Neuronal stem cell (in vitro differentiated cells): Measurements from ENCODE around the gene PRDM15.

Experiments
- DNase-seq: peaks from one replicate; pipeline ENCODE4 v3.0.0-alpha.2; 2013; ENCODE audit warnings: low spot score
- H2AFZ ChIP-seq: one replicate; pipeline ENCODE4 v1.6.1; 2013; ENCODE audit warnings: mild to moderate bottlenecking, low read length, inconsistent platforms
- H2AK5ac ChIP-seq: 2 replicates; pipeline ENCODE4 v1.6.1; 2013; ENCODE audit warnings: low read depth, mild to moderate bottlenecking, inconsistent platforms, low read length, moderate library complexity, mixed read lengths
- H2BK120ac ChIP-seq: 2 replicates; pipeline ENCODE4 v1.6.1; 2013; ENCODE audit warnings: low read depth, mild to moderate bottlenecking, inconsistent platforms, low read length, moderate library complexity, mixed read lengths
- H2BK12ac ChIP-seq: one replicate; pipeline ENCODE4 v1.6.1; 2013; ENCODE audit warnings: low read length, inconsistent platforms
- H2BK15ac ChIP-seq: 2 replicates; pipeline ENCODE4 v1.6.1; 2013; ENCODE audit warnings: mild to moderate bottlenecking, low read length, inconsistent platforms, mixed read lengths
- H2BK5ac ChIP-seq: one replicate; pipeline ENCODE4 v1.6.1; 2013; ENCODE audit warnings: inconsistent platforms, mild to moderate bottlenecking, low read length, moderate library complexity
- H3K14ac ChIP-seq: one replicate; pipeline ENCODE4 v1.6.1; 2013; ENCODE audit warnings: low read length, inconsistent platforms
- H3K18ac ChIP-seq: 2 replicates; pipeline ENCODE4 v1.6.1; 2013; ENCODE audit warnings: low read length, inconsistent platforms
- H3K23ac ChIP-seq: 2 replicates; pipeline ENCODE4 v1.6.1; 2013; ENCODE audit warnings: low read depth, mild to moderate bottlenecking, mixed read lengths, low read length, inconsistent platforms; ENCODE audit not compliant: poor library complexity
- H3K27ac ChIP-seq: replicated peaks from 3 replicates; pipeline ENCODE4 v1.5.1; 2013; ENCODE audit warnings: low read length, inconsistent platforms
- H3K27me3 ChIP-seq, 3 experiments: 2 replicates each; pipeline ENCODE4 v1.6.1; 2013; ENCODE audit warnings: low read length in 3 of 3, mild to moderate bottlenecking in 2 of 3, inconsistent platforms in 1 of 3, low read depth in 1 of 3, mixed read lengths in 1 of 3, moderate library complexity in 1 of 3; ENCODE audit not compliant: control insufficient read depth in 3 of 3, insufficient read depth in 3 of 3
- H3K36me3 ChIP-seq, 2 donors: replicated peaks in 1 of 2; 2 replicates each; pipeline ENCODE4 v1.6.1; 2013; ENCODE audit warnings: low read length in 2 of 2; ENCODE audit not compliant: control insufficient read depth in 2 of 2, insufficient read depth in 2 of 2
- H3K4ac ChIP-seq: 2 replicates; pipeline ENCODE4 v1.6.1; 2013; ENCODE audit warnings: inconsistent platforms, mild to moderate bottlenecking, low read length, moderate library complexity
- H3K4me1 ChIP-seq, 2 donors: 1 replicate in 1 of 2; 2 replicates in 1 of 2; pipeline ENCODE4 v1.6.1; 2013; ENCODE audit warnings: low read length in 2 of 2, low read depth in 1 of 2; ENCODE audit not compliant: control insufficient read depth in 2 of 2, insufficient read depth in 1 of 2
- H3K4me2 ChIP-seq: one replicate; pipeline ENCODE4 v1.6.1; 2013; ENCODE audit warnings: mild to moderate bottlenecking, low read length, inconsistent platforms; ENCODE audit not compliant: insufficient read depth, poor library complexity, severe bottlenecking
- H3K4me3 ChIP-seq, 2 donors: 2 replicates each; pipeline ENCODE4 v1.5.1; 2013; ENCODE audit warnings: low read length in 2 of 2, mild to moderate bottlenecking in 2 of 2, inconsistent platforms in 1 of 2, moderate library complexity in 1 of 2
- H3K79me1 ChIP-seq: one replicate; pipeline ENCODE4 v1.6.1; 2013; ENCODE audit warnings: low read depth, mild to moderate bottlenecking, inconsistent platforms, low read length, moderate library complexity
- H3K9ac ChIP-seq: one replicate; pipeline ENCODE4 v1.6.1; 2013; ENCODE audit warnings: mild to moderate bottlenecking, low read depth, low read length, inconsistent platforms; ENCODE audit not compliant: poor library complexity
- H3K9me3 ChIP-seq, 2 donors: replicated peaks in 1 of 2; 2 replicates each; pipeline versions ENCODE3 to v1.6.1; 2013; ENCODE audit warnings: low read length in 2 of 2, mild to moderate bottlenecking in 2 of 2, inconsistent platforms in 1 of 2, low read depth in 1 of 2, mixed read lengths in 1 of 2, moderate library complexity in 1 of 2; ENCODE audit not compliant: control insufficient read depth in 2 of 2, insufficient read depth in 1 of 2
- H4K8ac ChIP-seq: one replicate; pipeline ENCODE4 v1.6.1; 2013; ENCODE audit warnings: low read depth, mild to moderate bottlenecking, inconsistent platforms, low read length, moderate library complexity
- H4K91ac ChIP-seq: one replicate; pipeline ENCODE4 v1.6.1; 2013; ENCODE audit warnings: low read length, low read depth, mild to moderate bottlenecking, inconsistent platforms; ENCODE audit not compliant: poor library complexity
- WGBS, 2 donors: extraction: QIAGEN DNeasy Blood & Tissue Kit; methylation state at CpG; one replicate each; pipeline ENCODE4 v1.1.7; 2013; ENCODE audit warnings: missing lambda C conversion rate in 2 of 2, mixed read lengths in 1 of 2; ENCODE audit not compliant: insufficient read length in 2 of 2, insufficient replicate concordance in 1 of 2; ENCODE audit errors: extremely low coverage in 2 of 2; 5-methylcytosine and 5-hydroxymethylcytosine counted together

The PRDM15 gene

GRCh38 chr21:41820384-41821080 lies 58.6 kb downstream of the PRDM15 start:
- Histone ChIP-seq H3K79me1 (peaks cover 2% of the 10 kb centered on the region), H3K23ac (peak overlapping the region; percentile 52), H3K9ac (no peak overlapping the region), H3K14ac (peak overlapping the region; percentile 38), H2BK12ac (peak overlapping the region; percentile 30), H3K4me3 (no peak overlapping the region), H3K9me3 (no peaks in the 10 kb centered on the region), H2BK5ac (no peak overlapping the region), H3K36me3 (peaks cover 6 to 17% of the 10 kb centered on the region in 2 donors), H3K18ac (peak overlapping the region; percentile 56), H2AFZ (no peak overlapping the region), H2BK120ac (no peak overlapping the region), H3K4me1 (no peaks in the 10 kb centered on the region), H2AK5ac (no peak overlapping the region), H4K91ac (no peak overlapping the region), H4K8ac (no peak overlapping the region), H3K4me2 (no peak overlapping the region), H2BK15ac (no peak overlapping the region), H3K27me3 (no peaks in the 10 kb centered on the region), H3K4ac (no peak overlapping the region), H3K27ac (no peak overlapping the region)
- no CpG with 5 or more reads among the region's 19 CpGs for WGBS, 2 donors
- DNase-seq, result no peak

- Histone ChIP-seq H3K18ac (no peak overlapping the region), H3K79me1 (peaks cover 2% of the 10 kb centered on the region), H3K36me3 (peaks cover 5 to 21% of the 10 kb centered on the region in 2 donors), H3K27ac (no peak overlapping the region), H2BK15ac (no peak overlapping the region), H3K4me2 (no peak overlapping the region), H2BK12ac (no peak overlapping the region), H3K9me3 (no peaks in the 10 kb centered on the region), H2BK5ac (no peak overlapping the region), H3K14ac (peak overlapping the region; percentile 33), H2BK120ac (no peak overlapping the region), H3K4me3 (no peak overlapping the region), H2AFZ (no peak overlapping the region), H2AK5ac (no peak overlapping the region), H4K91ac (no peak overlapping the region), H4K8ac (no peak overlapping the region), H3K4ac (no peak overlapping the region), H3K4me1 (no peaks in the 10 kb centered on the region), H3K27me3 (no peaks in the 10 kb centered on the region), H3K23ac (no peak overlapping the region), H3K9ac (no peak overlapping the region)
- whole genome bisulfite sequencing, 2 donors, result no CpG with 5 or more reads among the region's 19 CpGs
- DNase-seq, result no peak
Observed at GRCh38 chr21:41819856-41820281, 59.3 kb downstream of the PRDM15 start.

GRCh38 chr21:41819236-41819855 lies 59.8 kb downstream of the PRDM15 start:
- Histone ChIP-seq H3K18ac (peak overlapping the region; percentile 11), H3K23ac (no peak overlapping the region), H2BK5ac (no peak overlapping the region), H3K4ac (no peak overlapping the region), H3K79me1 (peaks cover 2% of the 10 kb centered on the region), H3K9me3 (no peaks in the 10 kb centered on the region), H3K9ac (peak overlapping the region; percentile 7), H3K14ac (peak overlapping the region; percentile 33), H3K27me3 (no peaks in the 10 kb centered on the region), H2BK15ac (no peak overlapping the region), H3K4me2 (no peak overlapping the region), H2BK120ac (no peak overlapping the region), H3K27ac (no peak overlapping the region), H2AK5ac (no peak overlapping the region), H3K4me1 (no peaks in the 10 kb centered on the region), H4K8ac (no peak overlapping the region), H3K4me3 (peak overlapping the region in 1 of 2 donors; percentile 54), H3K36me3 (peaks cover 5 to 22% of the 10 kb centered on the region in 2 donors), H2AFZ (no peak overlapping the region), H2BK12ac (no peak overlapping the region), H4K91ac (no peak overlapping the region)
- no peak for DNase-seq
- no CpG with 5 or more reads among the region's 26 CpGs for WGBS, 2 donors
